ENCODE results near the gene WDHD1.

DNA sequence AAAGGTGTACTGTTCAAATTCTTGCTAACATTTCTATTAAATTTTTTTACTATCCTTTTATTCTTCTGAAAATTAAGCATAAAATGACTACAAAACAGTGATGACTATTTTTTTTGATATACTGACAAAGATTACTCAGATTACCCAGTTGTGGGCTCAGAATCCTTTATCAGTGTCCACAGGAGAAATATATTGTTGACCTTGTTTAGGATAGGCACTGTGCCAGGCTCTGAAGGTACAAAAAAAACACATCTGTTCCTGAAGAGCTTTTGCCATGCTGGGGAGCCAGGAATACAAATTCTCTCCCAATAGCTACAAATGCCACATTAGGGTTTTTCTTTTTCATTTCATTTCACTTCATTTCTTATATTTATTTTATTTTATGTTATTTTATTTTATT lies 97.3 kb downstream of the WDHD1 start:
- no peak for TF ChIP-seq CTCF (IDR thresholded peaks at IDR 0.05; ENCODE audit: low read length)
- no peak for TF ChIP-seq EZH2 (optimal IDR thresholded peaks at IDR 0.05; ENCODE audit: low read depth, low read length)
